ENCODE measurements around the gene TPM3. TPM values are rescaled to one million over a fixed set of nuclear protein-coding genes. Genes with fewer than 3 reads are reported as not detected.

Gene TPM3
- total RNA-seq, 3 donors from 2014 or later, result 260 to 585 (median 412) TPM

GRCh38 chr1:154171880-154172279, 20.0 kb downstream of the TPM3 start:
- no peak for TF ChIP-seq CTCF (IDR thresholded peaks at IDR 0.05)
- no peak for DNase-seq
- peaks cover 23% of the 10 kb centered on the region for H3K36me3 ChIP-seq (ENCODE audit: low read depth)
- peaks cover 14% of the 10 kb centered on the region for H3K4me1 ChIP-seq (ENCODE audit: low read depth)
- ATAC-seq, result no peak
- no peaks in the 10 kb centered on the region for H3K9me3 ChIP-seq
- no peak overlapping the region for H3K4me3 ChIP-seq
- intact Hi-C loops (cut with DNase I, micrococcal nuclease), result no loop called here

- no peaks in the 10 kb centered on the region for H3K9me3 ChIP-seq
- ATAC-seq (no peak), DNase-seq (no peak)
- peaks cover 8% of the 10 kb centered on the region for H3K4me1 ChIP-seq (ENCODE audit: low read depth)
- intact Hi-C loops (cut with DNase I, micrococcal nuclease), result no loop called here
- TF ChIP-seq CTCF (IDR thresholded peaks at IDR 0.05), result no peak
- no peak overlapping the region for H3K4me3 ChIP-seq
- H3K36me3 ChIP-seq (ENCODE audit: low read depth), result peaks cover 28% of the 10 kb centered on the region
These were observed 20.7 kb downstream of the TPM3 start for GRCh38 chr1:154171223-154171583.

- peaks cover 28% of the 10 kb centered on the region for H3K36me3 ChIP-seq (ENCODE audit: low read depth)
- no peak for TF ChIP-seq CTCF (IDR thresholded peaks at IDR 0.05)
- no peak overlapping the region for H3K4me3 ChIP-seq
- peaks cover 3% of the 10 kb centered on the region for H3K4me1 ChIP-seq (ENCODE audit: low read depth)
- DNase-seq (no peak), ATAC-seq (peak; percentile 39)
- H3K9me3 ChIP-seq, result no peaks in the 10 kb centered on the region
- intact Hi-C loops (cut with DNase I, micrococcal nuclease), result no loop called here
These were observed 21.2 kb downstream of the TPM3 start for GRCh38 chr1:154170547-154171222.

- H3K4me3 ChIP-seq, result no peak overlapping the region
- no peak for TF ChIP-seq CTCF (IDR thresholded peaks at IDR 0.05)
- no peak for DNase-seq
- ATAC-seq, result no peak
- intact Hi-C loops (cut with DNase I, micrococcal nuclease), result no loop called here
- peaks cover 35% of the 10 kb centered on the region for H3K36me3 ChIP-seq (ENCODE audit: low read depth)
- no peaks in the 10 kb centered on the region for H3K4me1 ChIP-seq (ENCODE audit: low read depth)
- H3K9me3 ChIP-seq, result no peaks in the 10 kb centered on the region
These were observed 24.4 kb downstream of the TPM3 start for GRCh38 chr1:154167461-154167860.

- no peak for DNase-seq
- H3K9me3 ChIP-seq, result no peaks in the 10 kb centered on the region
- no peak for TF ChIP-seq CTCF (IDR thresholded peaks at IDR 0.05)
- intact Hi-C loops (cut with DNase I, micrococcal nuclease), result no loop called here
- no peak overlapping the region for H3K4me3 ChIP-seq
- no peak for ATAC-seq
- H3K36me3 ChIP-seq (ENCODE audit: low read depth), result peaks cover 32% of the 10 kb centered on the region
- no peaks in the 10 kb centered on the region for H3K4me1 ChIP-seq (ENCODE audit: low read depth)
These were observed 25.7 kb downstream of the TPM3 start for GRCh38 chr1:154166207-154166606.

GRCh38 chr1:154159554-154159953, 32.3 kb downstream of the TPM3 start:
- DNase-seq, result no peak
- intact Hi-C loops (cut with DNase I, micrococcal nuclease), result no loop called here
- Histone ChIP-seq H3K9me3 (no peaks in the 10 kb centered on the region), H3K36me3 (ENCODE audit: low read depth) (peaks cover 19% of the 10 kb centered on the region), H3K4me1 (ENCODE audit: low read depth) (no peaks in the 10 kb centered on the region), H3K4me3 (no peak overlapping the region)
- no peak for TF ChIP-seq CTCF (IDR thresholded peaks at IDR 0.05)
- no peak for ATAC-seq

Measured in mucosa of descending colon (tissue), 3 donors.